HS-27A (cell line): ENCODE measurements around the gene NREP.

Experiments used
- DNase-seq: peaks from one replicate; pipeline ENCODE4 v3.0.0-alpha.2; 2012; ENCODE audit warnings: low read depth, missing footprints

The NREP gene

GRCh38 chr5:111756581-111757354 is at the start of gene NREP:
Gene NREP (minus strand): TSS chr5:111757194. CDS start chr5:111755772, 1,422 bp downstream.
- DNase-seq, result no peak

DNA sequence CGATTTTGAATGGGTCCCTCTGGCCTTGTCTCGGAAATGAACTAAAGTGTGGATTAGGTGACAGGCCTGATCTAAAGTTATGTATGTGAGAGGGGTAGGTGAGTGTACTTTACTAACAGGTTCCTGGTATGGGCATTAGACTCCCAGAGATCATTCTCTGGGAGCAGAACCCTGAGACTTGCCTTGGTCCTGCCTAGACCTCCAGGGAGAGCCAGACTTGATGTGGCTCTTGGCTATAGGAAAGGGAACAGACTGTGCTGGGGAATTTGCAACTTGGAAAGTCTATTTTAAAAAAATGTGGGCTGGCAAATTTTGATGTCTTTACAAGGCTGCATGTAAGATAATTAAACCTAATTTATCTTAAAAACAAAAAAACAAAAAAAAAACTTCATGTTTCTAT is 49.8 kb upstream of the NREP start:
- no peak for DNase-seq

GRCh38 chr5:111806156-111806555 is 49.2 kb upstream of the NREP start:
- no peak for DNase-seq

- no peak for DNase-seq
These were observed 48.1 kb upstream of the NREP start for GRCh38 chr5:111805071-111805470.

DNA sequence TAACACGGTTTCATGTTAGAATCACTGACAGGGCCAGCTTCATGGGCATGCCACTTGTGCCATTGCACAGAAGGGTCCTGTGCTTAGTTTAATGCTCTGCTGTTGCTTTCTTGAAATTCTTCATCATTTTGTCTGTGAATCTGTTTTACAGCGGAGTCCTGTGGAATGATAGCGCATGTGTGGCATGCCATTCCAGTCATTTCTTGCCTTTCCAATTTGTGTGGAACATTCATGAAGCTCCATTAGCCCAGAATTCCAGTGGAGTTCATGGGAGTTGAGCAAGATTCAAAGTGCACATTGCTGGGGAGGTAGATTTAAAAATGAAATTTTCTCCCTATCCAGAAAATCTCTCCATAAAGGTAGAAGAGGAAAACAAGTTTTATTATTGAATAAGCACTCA is 43.4 kb upstream of the NREP start:
- no peak for DNase-seq

- no peak for DNase-seq
These were observed 38.1 kb upstream of the NREP start for GRCh38 chr5:111795142-111795541.

DNA sequence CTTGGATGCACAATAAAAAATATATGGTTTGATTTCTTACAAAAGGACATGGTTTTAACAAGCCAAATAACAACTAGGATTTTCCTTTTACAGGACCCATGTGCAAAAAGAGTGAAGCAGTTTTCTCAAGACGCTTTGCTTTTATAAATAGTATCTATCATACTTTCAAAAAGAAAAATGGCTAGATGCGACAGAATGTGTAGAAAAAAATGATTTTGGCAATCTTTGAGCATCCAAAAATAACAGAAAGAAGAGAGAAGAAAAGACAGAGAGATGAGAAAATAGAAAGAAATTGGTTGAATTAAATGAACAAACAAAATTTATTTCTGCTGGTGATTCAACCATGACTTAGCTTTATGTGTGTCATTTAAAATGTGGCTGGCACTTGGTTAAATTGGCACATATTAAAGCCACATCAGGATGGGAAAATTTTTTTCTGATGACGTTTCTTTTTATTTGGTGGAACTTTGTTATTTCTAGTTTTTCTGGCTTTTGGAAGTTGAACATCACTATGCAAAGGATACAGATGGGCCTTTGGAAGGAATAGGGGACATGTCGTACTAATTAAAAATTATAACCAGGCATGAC is 35.6 kb upstream of the NREP start:
- DNase-seq, result no peak

- no peak for DNase-seq
These were observed 33.3 kb upstream of the NREP start for GRCh38 chr5:111790295-111790694.

DNA sequence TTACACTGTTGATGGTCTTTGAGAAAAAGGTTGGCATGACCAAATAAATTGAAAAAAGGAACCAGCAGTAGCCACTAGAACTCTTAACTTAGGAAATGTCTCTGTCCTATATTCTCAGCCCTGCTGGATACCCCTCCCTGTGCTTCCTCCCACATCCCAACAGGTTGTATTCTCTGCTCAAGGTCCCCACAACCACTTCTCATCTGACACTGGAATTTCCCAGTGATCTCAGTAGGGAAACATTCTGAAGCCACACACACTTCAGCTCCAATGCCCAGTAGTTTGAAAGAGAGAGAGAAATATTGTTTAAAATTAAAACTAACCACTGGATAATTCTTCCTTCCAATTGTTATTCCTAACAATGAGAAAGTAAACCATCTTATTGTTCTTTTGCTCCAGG is 30.0 kb upstream of the NREP start:
- no peak for DNase-seq

- no peak for DNase-seq
These were observed 27.6 kb upstream of the NREP start for GRCh38 chr5:111784491-111785181.

- DNase-seq, result no peak
These were observed 26.5 kb upstream of the NREP start for GRCh38 chr5:111783537-111783936.

GRCh38 chr5:111782216-111782615 is 25.2 kb upstream of the NREP start:
- DNase-seq, result no peak

- DNase-seq, result peak; percentile 69
These were observed 24.2 kb upstream of the NREP start for GRCh38 chr5:111781200-111781599.

GRCh38 chr5:111779922-111780292 is 22.9 kb upstream of the NREP start:
- no peak for DNase-seq

GRCh38 chr5:111779260-111779921 is 22.4 kb upstream of the NREP start:
- DNase-seq, result no peak

DNA sequence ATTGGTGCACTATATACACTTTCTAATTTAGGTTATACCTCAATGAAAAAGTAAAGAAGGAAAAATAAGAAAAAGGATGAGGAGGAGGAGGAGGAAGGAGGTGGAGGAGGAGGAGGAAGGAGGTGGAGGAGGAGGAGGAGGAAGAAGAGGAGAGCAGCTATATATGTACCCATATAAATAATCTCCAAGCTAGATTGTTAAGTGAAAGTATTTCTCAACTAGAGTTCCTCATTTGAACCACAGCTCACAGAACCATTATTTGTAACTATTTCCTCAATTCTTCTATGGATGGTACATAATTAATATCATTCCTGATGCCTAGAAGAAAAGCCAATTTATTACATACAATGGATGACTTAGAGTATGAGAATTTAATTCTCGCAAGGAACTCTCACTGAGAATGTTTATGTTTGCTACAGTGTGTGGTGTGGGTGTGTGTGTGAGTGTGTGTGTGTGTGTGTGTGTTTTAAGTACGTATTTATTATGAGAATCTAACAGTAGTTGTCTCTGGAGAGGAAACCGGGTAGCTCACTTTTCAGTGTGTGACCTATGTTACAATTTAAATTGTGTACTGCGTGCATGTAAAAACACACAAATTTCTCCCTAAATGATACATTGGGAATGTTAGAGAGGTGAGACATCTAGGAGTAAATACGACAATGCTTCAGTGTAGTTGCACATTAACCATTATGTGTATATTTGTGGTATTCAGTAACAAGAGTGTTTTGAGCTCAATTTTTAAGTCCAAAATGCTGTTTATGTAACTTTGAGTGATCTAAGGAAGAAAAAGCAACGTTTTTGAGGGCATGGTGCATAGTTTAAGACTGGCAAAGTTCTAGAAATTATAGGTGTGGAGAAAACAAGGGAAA is 20.2 kb upstream of the NREP start:
- no peak for DNase-seq

DNA sequence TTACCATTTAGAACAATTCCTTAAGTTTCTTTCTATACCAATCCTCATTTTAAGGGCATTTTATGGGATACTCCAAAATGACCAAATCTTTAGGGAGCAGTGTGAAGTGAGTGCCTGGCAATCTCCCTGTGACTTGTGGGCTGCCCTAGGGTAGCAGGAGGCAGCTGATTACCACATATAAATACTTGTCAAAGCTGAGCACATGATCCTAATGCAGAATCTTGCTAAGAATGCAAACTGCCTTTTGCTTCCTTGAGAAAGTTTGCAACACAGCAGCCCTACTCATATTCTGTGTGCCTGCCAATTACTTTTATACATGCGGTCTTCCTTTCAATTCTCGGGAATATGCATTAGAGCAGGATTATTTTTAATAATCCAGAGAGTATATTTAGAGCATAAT is 18.2 kb upstream of the NREP start:
- DNase-seq, result no peak

- DNase-seq, result peak; percentile 72
These were observed 17.5 kb upstream of the NREP start for GRCh38 chr5:111774525-111774924.

DNA sequence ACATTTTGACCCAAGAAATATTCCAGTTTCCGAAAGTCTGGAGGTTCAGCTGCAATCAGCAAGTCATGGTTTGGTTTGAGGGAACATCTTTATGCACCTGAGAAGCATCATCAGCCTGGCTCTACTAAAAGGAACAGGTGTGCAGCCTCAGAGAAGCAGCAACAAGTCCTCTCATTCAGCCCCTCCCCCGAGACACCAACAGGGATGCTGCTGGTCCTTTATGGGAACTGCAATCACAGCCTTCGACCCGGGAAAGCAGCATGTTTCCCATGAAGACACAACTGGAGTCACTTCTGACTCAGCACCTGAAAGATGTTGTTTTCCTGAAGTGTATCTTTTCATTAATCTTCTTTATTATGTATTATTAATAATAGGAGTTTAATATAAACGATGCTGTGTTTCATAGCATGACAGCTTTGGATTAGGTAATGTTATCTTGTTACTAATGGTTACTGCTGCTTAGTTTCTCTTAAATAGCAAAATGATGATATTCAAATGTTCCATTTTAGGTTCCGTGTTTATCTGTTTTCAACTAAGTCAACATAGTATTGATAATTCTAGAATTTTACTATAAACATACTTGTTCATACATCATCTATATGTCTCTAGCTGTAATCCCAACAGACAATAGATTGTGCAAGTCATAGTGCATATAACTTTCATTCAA is 15.6 kb upstream of the NREP start:
- no peak for DNase-seq

DNA sequence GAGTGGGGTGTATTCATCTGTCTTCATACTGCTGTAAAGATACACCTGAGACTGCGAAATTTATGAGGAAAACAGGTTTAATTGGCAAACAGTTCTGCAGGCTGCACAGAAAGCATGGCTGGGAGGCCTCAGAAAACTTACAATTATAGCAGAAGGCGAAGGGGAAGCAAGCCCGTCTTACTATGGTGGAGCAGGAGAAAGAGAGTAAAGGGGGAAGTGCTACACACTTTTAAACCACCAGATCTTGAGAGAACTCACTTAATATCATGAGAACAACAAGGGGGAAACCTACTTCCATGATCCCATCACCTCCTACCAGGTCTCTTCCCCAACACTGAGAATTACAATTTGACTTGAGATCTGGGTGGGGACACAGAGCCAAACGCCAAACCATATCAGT is 12.5 kb upstream of the NREP start:
- DNase-seq, result no peak
